Endodermal cell (in vitro differentiated cells): ENCODE data around the gene MGAT5B. TPM values are rescaled to one million over a fixed set of nuclear protein-coding genes. Genes with fewer than 3 reads are reported as not detected.

Source experiments
- DNase-seq: peaks from one replicate; pipeline ENCODE4 v3.0.0-alpha.2; 2017
- H3K27ac ChIP-seq: 2 replicates; pipeline ENCODE4 v1.5.1; 2013; ENCODE audit warnings: mild to moderate bottlenecking, low read depth, low read length, moderate library complexity
- H3K27me3 ChIP-seq: 2 replicates; pipeline ENCODE4 v1.6.1; 2013; ENCODE audit warnings: mild to moderate bottlenecking, low read length, moderate library complexity; ENCODE audit not compliant: insufficient read depth, control insufficient read depth, poor library complexity, severe bottlenecking
- H3K36me3 ChIP-seq: 2 replicates; pipeline ENCODE4 v1.7.0; 2013; ENCODE audit warnings: mild to moderate bottlenecking, low read length, moderate library complexity; ENCODE audit not compliant: control insufficient read depth, insufficient read depth
- H3K4me1 ChIP-seq: one replicate; pipeline ENCODE4 v1.7.0; 2013; ENCODE audit warnings: low read length; ENCODE audit not compliant: control insufficient read depth, insufficient read depth
- H3K4me3 ChIP-seq: 2 replicates; pipeline ENCODE4 v1.5.1; 2013; ENCODE audit warnings: mild to moderate bottlenecking, low read length, moderate library complexity
- H3K9ac ChIP-seq: 2 replicates; pipeline ENCODE4 v1.6.1; 2013; ENCODE audit warnings: mild to moderate bottlenecking, low read length, moderate library complexity; ENCODE audit not compliant: poor library complexity, severe bottlenecking; ENCODE audit errors: extremely low read depth
- H3K9me3 ChIP-seq: 2 replicates; pipeline ENCODE4 v1.6.1; 2013; ENCODE audit warnings: mild to moderate bottlenecking, low read length, moderate library complexity; ENCODE audit not compliant: control insufficient read depth
- H3K27ac Mint-ChIP-seq: 2 replicates; pipeline ENCODE4 v1.8.0; 2020; ENCODE audit warnings: mixed read lengths
- H3K27me3 Mint-ChIP-seq: 2 replicates; pipeline ENCODE4 v1.8.0; 2021; ENCODE audit warnings: mild to moderate bottlenecking, mixed read lengths; ENCODE audit not compliant: insufficient read depth
- H3K36me3 Mint-ChIP-seq: 2 replicates; pipeline ENCODE4 v1.8.0; 2020; ENCODE audit warnings: low read depth, mixed read lengths
- H3K4me1 Mint-ChIP-seq: 2 replicates; pipeline ENCODE4 v1.8.0; 2020; ENCODE audit warnings: mixed read lengths
- H3K4me3 Mint-ChIP-seq: 2 replicates; pipeline ENCODE4 v1.8.0; 2020; ENCODE audit warnings: mild to moderate bottlenecking, moderate library complexity, mixed read lengths
- H3K9me3 Mint-ChIP-seq: 2 replicates; pipeline ENCODE4 v1.8.0; 2020; ENCODE audit warnings: mild to moderate bottlenecking, mixed read lengths
- WGBS, 2 experiments: methylation state at CpG; one replicate each; pipeline versions ENCODE4 v1.1.5 to v1.1.7; 2013; ENCODE audit warnings: missing lambda C conversion rate in 2 of 2, mixed read lengths in 1 of 2; ENCODE audit not compliant: insufficient coverage in 1 of 2, insufficient read length in 1 of 2; 5-methylcytosine and 5-hydroxymethylcytosine counted together
- total RNA-seq, 2 donors: library from RNA; stranded (reverse); fragmentation: NEBNext Ultra II Directional in 1 of 2; extraction: Animal tissue kit (Norgen Biotek cat#: 25700) in 1 of 2; gene quantifications; 2 replicates in 1 of 2; 3 replicates in 1 of 2; pipeline ENCODE4 v1.2.1, GENCODE V29; 2021
- TF ChIP-seq, protein P1 (sequence below): fragments of 200-600 bp; sonication (generic); conservative IDR thresholded peaks from 2 replicates; pipeline ENCODE4 v1.5.0; 2021; ENCODE audit warnings: antibody characterized with exemption, mild to moderate bottlenecking

Gene MGAT5B
- total RNA-seq, 2 donors from 2014 or later: 2.9 to 3.3 TPM

DNA sequence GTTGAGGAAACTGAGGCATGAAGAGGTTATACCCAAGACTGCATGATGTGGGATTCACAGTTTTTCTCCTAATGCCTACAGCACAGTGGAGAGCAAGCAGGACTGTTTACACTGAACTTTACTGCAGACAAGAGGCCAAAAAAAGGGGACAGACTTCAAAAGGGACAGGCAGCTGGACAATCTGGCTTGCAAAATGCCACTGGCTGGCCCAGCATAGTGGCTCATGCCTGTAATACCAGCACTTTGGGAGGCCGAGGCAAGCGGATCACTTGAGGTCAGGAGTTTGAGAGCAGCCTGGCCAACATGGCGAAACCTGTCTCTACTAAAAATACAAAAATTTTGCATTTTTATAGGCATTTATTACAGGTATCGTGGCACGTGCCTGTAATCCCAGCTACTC is 2.0 kb upstream of the MGAT5B start:
- H3K36me3 ChIP-seq: no peaks in the 10 kb centered on the region
- no peaks in the 10 kb centered on the region for H3K4me1 ChIP-seq
- TF ChIP-seq, protein P1, sequence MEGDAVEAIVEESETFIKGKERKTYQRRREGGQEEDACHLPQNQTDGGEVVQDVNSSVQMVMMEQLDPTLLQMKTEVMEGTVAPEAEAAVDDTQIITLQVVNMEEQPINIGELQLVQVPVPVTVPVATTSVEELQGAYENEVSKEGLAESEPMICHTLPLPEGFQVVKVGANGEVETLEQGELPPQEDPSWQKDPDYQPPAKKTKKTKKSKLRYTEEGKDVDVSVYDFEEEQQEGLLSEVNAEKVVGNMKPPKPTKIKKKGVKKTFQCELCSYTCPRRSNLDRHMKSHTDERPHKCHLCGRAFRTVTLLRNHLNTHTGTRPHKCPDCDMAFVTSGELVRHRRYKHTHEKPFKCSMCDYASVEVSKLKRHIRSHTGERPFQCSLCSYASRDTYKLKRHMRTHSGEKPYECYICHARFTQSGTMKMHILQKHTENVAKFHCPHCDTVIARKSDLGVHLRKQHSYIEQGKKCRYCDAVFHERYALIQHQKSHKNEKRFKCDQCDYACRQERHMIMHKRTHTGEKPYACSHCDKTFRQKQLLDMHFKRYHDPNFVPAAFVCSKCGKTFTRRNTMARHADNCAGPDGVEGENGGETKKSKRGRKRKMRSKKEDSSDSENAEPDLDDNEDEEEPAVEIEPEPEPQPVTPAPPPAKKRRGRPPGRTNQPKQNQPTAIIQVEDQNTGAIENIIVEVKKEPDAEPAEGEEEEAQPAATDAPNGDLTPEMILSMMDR: no peak
- no peak overlapping the region for H3K4me3 ChIP-seq
- Mint-ChIP-seq H3K27ac (no peak overlapping the region), H3K4me1 (peaks cover 13% of the 10 kb centered on the region), H3K27me3 (peaks cover 28% of the 10 kb centered on the region), H3K4me3 (no peak overlapping the region), H3K9me3 (peaks cover 4% of the 10 kb centered on the region), H3K36me3 (no peaks in the 10 kb centered on the region)
- no peak overlapping the region for H3K9ac ChIP-seq
- WGBS, 2 experiments: 91 to 92% methylated on average over 5 of the region's 5 CpGs
- H3K27me3 ChIP-seq: peaks cover 44% of the 10 kb centered on the region
- H3K9me3 ChIP-seq: no peaks in the 10 kb centered on the region
- no peak overlapping the region for H3K27ac ChIP-seq
- no peak for DNase-seq

DNA sequence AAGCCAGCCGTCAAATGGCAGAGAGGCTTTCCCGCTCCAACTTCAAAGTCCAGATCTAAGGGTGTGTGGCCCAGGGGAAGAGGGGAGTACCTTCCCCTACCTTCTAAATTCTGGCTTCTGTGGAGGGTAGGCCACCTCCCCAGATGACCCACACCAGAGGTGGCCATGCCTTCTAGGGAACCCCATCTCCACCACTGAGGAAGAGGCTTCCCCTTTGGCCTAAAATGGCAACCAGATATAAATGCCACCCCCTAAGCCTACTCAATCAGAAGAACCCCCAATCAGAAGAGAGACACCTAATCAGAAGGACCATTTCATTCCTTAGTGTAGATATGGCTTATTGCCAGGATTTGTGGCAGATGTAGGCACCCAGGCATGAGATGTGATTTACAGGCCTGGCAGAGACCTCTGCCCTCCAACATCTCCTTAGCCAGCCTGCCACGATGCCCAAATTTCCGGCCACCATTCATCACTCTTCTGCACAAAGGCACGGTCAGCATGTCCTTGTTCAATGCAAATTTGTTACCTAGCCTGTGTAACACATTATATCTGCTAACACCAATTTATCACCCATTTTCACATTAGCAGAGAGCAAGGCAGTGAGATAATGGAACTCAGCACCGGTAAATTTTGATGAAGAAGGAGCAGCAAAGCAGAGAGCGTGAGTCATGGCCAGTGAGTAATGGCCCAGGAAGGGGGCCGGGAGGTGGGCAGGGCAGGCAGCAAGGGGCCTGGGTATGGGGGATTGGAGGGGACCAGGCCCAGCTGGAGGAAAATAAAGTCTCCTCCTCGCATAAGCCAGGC is 1.2 kb upstream of the MGAT5B start:
- H3K4me3 ChIP-seq: no peak overlapping the region
- no peaks in the 10 kb centered on the region for H3K36me3 Mint-ChIP-seq
- H3K27me3 Mint-ChIP-seq: peaks cover 28% of the 10 kb centered on the region
- no peaks in the 10 kb centered on the region for H3K4me1 ChIP-seq
- no peak for DNase-seq
- peak overlapping the region; percentile 51 for H3K4me3 Mint-ChIP-seq
- H3K27ac ChIP-seq: no peak overlapping the region
- H3K9me3 ChIP-seq: no peaks in the 10 kb centered on the region
- 70 to 73% methylated on average over 5 to 9 of the region's 9 CpGs for WGBS, 2 experiments
- H3K9me3 Mint-ChIP-seq: peaks cover under 1% of the 10 kb centered on the region
- no peaks in the 10 kb centered on the region for H3K36me3 ChIP-seq
- H3K9ac ChIP-seq: no peak overlapping the region
- H3K4me1 Mint-ChIP-seq: peaks cover 13% of the 10 kb centered on the region
- no peak overlapping the region for H3K27ac Mint-ChIP-seq
- peaks cover 44% of the 10 kb centered on the region for H3K27me3 ChIP-seq
- TF ChIP-seq, protein P1: no peak

DNA sequence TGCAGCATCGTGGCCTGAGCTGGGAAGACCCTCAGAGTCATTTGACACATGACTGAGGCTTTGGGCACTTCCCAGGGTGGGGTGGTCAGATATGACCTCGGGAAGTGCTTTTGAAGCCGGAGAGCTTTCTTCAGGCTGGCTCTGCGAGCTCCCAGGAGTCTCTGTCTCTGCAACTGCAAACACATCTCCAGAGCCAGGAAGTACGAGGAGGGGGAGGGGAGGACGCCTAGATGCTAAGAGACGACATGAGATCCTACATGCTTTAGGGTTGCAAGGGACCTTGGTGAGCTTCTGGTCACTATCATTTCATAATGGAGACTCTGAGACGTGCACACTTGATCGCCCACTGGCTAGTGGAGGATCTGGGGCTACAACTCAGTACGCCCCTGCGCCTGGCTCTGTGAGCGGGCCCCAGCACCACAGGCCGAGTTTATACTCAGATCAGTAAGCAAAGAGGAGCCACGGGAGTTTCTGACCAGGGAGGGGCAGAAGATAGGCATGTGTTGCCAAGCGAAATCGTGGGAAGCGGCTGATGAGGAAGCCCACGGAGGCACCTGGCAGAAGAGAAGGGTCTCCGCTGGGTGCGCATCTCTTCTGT is 527 bp upstream of the MGAT5B start:
- Histone ChIP-seq H3K9ac (no peak overlapping the region), H3K27me3 (peaks cover 44% of the 10 kb centered on the region), H3K4me3 (no peak overlapping the region), H3K4me1 (no peaks in the 10 kb centered on the region), H3K36me3 (no peaks in the 10 kb centered on the region), H3K27ac (no peak overlapping the region), H3K9me3 (no peaks in the 10 kb centered on the region)
- TF ChIP-seq, protein P1: no peak
- Mint-ChIP-seq H3K9me3 (no peaks in the 10 kb centered on the region), H3K27me3 (peaks cover 28% of the 10 kb centered on the region), H3K27ac (no peak overlapping the region), H3K36me3 (no peaks in the 10 kb centered on the region), H3K4me3 (peak overlapping the region; percentile 51), H3K4me1 (peaks cover 13% of the 10 kb centered on the region)
- 25 to 33% methylated on average over 13 to 20 of the region's 20 CpGs for whole genome bisulfite sequencing, 2 experiments
- peak; percentile 90 for DNase-seq
